IPS DF 4.7 (cell line): Measurements from ENCODE around the gene ARHGAP42.

Experiments used
- DNase-seq: peaks from one replicate; pipeline ENCODE4 v3.0.0-alpha.2; 2013; ENCODE audit warnings: low spot score; ENCODE audit errors: extremely low read depth

ARHGAP42 gene

GRCh38 chr11:100680070-100680469 is 7.0 kb upstream of the ARHGAP42 start:
- DNase-seq = no peak

GRCh38 chr11:100681064-100681502 is 6.0 kb upstream of the ARHGAP42 start:
- DNase-seq = no peak

- no peak for DNase-seq
Observed at GRCh38 chr11:100682247-100682969, 4.7 kb upstream of the ARHGAP42 start.

GRCh38 chr11:100683126-100683525 is 4.0 kb upstream of the ARHGAP42 start:
- DNase-seq = no peak

- no peak for DNase-seq
Observed at GRCh38 chr11:100684101-100685065, 2.7 kb upstream of the ARHGAP42 start.

GRCh38 chr11:100686476-100687053 is 523 bp upstream of the ARHGAP42 start:
- DNase-seq = no peak

GRCh38 chr11:100687630-100688395 is 725 bp downstream of the ARHGAP42 start:
- no peak for DNase-seq

- no peak for DNase-seq
Observed at GRCh38 chr11:100689141-100689540, 2.1 kb downstream of the ARHGAP42 start.

GRCh38 chr11:100691896-100692653 is 5.0 kb downstream of the ARHGAP42 start:
- no peak for DNase-seq

GRCh38 chr11:100695911-100696310 is 8.8 kb downstream of the ARHGAP42 start:
- DNase-seq = no peak

GRCh38 chr11:100703139-100703538 is 16.1 kb downstream of the ARHGAP42 start:
- no peak for DNase-seq

GRCh38 chr11:100703801-100704575 is 16.9 kb downstream of the ARHGAP42 start:
- DNase-seq = no peak

- DNase-seq = no peak
Observed at GRCh38 chr11:100705447-100705846, 18.4 kb downstream of the ARHGAP42 start.

- DNase-seq = no peak
Observed at GRCh38 chr11:100706179-100706578, 19.1 kb downstream of the ARHGAP42 start.

- no peak for DNase-seq
Observed at GRCh38 chr11:100709233-100709957, 22.3 kb downstream of the ARHGAP42 start.

- no peak for DNase-seq
Observed at GRCh38 chr11:100711984-100712383, 24.9 kb downstream of the ARHGAP42 start.

GRCh38 chr11:100712583-100712982 is 25.5 kb downstream of the ARHGAP42 start:
- DNase-seq = no peak

- DNase-seq = no peak
Observed at GRCh38 chr11:100715165-100715761, 28.2 kb downstream of the ARHGAP42 start.

- no peak for DNase-seq
Observed at GRCh38 chr11:100716838-100717237, 29.8 kb downstream of the ARHGAP42 start.
